Fibroblast of peridontal ligament (primary cell): Measurements from ENCODE around the gene SRGAP2.
"Not testable (repeated sequence)": the region's sequence is repeated elsewhere in the genome, so short reads cannot be mapped to it uniquely, and the experiment has no call there.

ENCODE experiments used
- DNase-seq: peaks from one replicate; pipeline ENCODE4 v3.0.0-alpha.2; 2010; ENCODE audit errors: extremely low read depth

The SRGAP2 gene

GRCh38 chr1:206246129-206246886, 43.0 kb downstream of the SRGAP2 start:
- DNase-seq, result not testable (repeated sequence)

- DNase-seq, result not testable (repeated sequence)
Observed at GRCh38 chr1:206250953-206251681, 47.8 kb downstream of the SRGAP2 start.

- DNase-seq, result peak; percentile 56
Observed at GRCh38 chr1:206252680-206253335, 49.5 kb downstream of the SRGAP2 start.
